Measurements from ENCODE around the gene TEX12. TPM values are rescaled to one million over a fixed set of nuclear protein-coding genes. Genes with fewer than 3 reads are reported as not detected.

Gene TEX12
- total and polyA plus RNA-seq, 2 experiments from 2014 or later: 1.1 TPM; not detected in 1

DNA sequence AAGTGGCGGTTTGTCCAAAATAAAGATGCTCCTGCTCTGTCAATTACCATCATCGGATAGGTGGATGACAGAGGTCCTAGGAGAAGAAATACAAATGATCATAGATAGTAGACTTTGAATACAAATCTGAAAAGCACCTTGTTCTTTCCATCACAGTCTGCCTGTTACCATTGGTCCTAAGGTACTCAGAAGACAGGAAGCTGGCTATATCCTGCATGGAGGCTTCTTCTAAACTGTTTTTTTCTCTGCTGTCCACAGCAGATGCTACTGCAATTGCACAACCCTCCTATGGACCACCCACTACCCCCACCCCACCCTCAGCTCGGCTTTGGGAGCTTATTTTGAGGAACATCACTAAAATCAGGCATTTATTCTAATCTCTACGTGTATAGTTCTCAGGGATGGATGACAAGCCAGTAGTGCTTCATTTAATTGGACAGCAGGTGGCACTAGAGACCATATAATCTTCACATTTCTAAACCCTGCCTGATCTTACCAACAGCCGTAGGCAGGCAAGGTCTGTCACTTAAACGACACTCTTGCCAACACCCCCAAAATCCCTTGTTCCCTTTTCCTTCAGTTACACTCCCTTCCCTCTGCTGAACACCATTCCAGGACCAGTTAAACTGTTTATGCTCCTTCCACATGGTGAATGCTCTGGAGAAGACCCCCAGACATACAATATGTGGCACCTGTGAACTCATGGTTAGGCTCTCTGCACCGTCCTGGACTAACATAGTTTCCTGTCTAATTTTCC, 52.5 kb downstream of the TEX12 start (continued):
- TF ChIP-seq, protein P1, sequence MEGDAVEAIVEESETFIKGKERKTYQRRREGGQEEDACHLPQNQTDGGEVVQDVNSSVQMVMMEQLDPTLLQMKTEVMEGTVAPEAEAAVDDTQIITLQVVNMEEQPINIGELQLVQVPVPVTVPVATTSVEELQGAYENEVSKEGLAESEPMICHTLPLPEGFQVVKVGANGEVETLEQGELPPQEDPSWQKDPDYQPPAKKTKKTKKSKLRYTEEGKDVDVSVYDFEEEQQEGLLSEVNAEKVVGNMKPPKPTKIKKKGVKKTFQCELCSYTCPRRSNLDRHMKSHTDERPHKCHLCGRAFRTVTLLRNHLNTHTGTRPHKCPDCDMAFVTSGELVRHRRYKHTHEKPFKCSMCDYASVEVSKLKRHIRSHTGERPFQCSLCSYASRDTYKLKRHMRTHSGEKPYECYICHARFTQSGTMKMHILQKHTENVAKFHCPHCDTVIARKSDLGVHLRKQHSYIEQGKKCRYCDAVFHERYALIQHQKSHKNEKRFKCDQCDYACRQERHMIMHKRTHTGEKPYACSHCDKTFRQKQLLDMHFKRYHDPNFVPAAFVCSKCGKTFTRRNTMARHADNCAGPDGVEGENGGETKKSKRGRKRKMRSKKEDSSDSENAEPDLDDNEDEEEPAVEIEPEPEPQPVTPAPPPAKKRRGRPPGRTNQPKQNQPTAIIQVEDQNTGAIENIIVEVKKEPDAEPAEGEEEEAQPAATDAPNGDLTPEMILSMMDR (conservative IDR thresholded peaks at IDR 0.05; ENCODE audit: low read depth in 2 of 2): peak; percentile 75 to 84

DNA sequence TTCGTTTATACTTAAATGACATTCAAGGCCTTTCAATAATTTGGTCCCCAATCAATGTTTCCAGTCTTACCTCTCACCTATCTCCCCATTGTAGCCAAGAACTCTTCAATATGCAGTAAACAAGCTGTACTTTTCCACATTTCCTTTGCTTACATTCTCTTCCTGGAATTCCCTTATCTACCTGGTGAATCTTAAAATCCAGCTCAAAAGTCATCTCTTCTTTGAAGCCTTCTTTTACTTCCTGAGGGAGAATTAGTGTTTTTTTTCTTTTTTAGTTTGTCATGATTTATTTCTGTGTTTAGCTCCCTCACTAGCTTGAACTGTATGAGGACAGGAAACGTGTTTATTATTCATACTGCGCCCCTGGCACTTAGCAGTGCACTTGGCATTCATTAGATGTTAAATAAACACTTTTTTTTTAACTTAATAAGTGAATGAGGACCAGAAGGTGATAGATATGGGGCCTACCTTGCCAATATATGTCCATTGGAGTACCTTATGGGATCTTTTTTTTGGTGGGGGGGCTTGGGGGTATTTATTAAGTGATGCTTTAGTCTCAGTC, 54.2 kb downstream of the TEX12 start:
- no peaks in the 10 kb centered on the region for H3K4me1 Mint-ChIP-seq
- Histone ChIP-seq H3K4me2 (no peak overlapping the region), H3K27me3 (ENCODE audit: insufficient read depth) (no peaks in the 10 kb centered on the region; the same call in 1 of the 2 replicates), H3K9me2 (ENCODE audit: insufficient read depth) (no peaks in the 10 kb centered on the region), H2AFZ (no peak overlapping the region), H3K79me2 (replicated peaks; ENCODE audit: insufficient read depth) (no peaks in the 10 kb centered on the region), H3K4me3 (no peak overlapping the region), H3F3A (replicated peaks; ENCODE audit: low read depth) (no peaks in the 10 kb centered on the region), H3K36me3 (ENCODE audit: insufficient read depth) (no peaks in the 10 kb centered on the region), H3K4me1 (ENCODE audit: insufficient read depth) (no peaks in the 10 kb centered on the region), H4K20me1 (replicated peaks; ENCODE audit: insufficient read depth) (no peaks in the 10 kb centered on the region), H3K27ac (ENCODE audit: low read depth) (no peak overlapping the region)
- H3K27me3 Mint-ChIP-seq (ENCODE audit: insufficient read depth, low read depth, poor library complexity): peaks cover 9% of the 10 kb centered on the region
- H3K4me3 Mint-ChIP-seq: no peak overlapping the region
- no peak overlapping the region for H3K27ac Mint-ChIP-seq
- H3K9me3 Mint-ChIP-seq: no peaks in the 10 kb centered on the region
- no peak for DNase-seq (ENCODE audit: low spot score)
- no peaks in the 10 kb centered on the region for H3K36me3 Mint-ChIP-seq (ENCODE audit: low read depth)
- ATAC-seq: no peak
- no peak for TF ChIP-seq ZNF462 (CRISPR knock-in tag; IDR thresholded peaks at IDR 0.05)
- TF ChIP-seq NANOG (IDR thresholded peaks at IDR 0.05; ENCODE audit: borderline replicate concordance): no peak
- TF ChIP-seq STAT1 (IDR thresholded peaks at IDR 0.05; ENCODE audit: unreplicated experiment): no peak
- TF ChIP-seq, protein P1 (conservative IDR thresholded peaks at IDR 0.05; ENCODE audit: low read depth in 2 of 2): no peak
- TF ChIP-seq, protein P2, sequence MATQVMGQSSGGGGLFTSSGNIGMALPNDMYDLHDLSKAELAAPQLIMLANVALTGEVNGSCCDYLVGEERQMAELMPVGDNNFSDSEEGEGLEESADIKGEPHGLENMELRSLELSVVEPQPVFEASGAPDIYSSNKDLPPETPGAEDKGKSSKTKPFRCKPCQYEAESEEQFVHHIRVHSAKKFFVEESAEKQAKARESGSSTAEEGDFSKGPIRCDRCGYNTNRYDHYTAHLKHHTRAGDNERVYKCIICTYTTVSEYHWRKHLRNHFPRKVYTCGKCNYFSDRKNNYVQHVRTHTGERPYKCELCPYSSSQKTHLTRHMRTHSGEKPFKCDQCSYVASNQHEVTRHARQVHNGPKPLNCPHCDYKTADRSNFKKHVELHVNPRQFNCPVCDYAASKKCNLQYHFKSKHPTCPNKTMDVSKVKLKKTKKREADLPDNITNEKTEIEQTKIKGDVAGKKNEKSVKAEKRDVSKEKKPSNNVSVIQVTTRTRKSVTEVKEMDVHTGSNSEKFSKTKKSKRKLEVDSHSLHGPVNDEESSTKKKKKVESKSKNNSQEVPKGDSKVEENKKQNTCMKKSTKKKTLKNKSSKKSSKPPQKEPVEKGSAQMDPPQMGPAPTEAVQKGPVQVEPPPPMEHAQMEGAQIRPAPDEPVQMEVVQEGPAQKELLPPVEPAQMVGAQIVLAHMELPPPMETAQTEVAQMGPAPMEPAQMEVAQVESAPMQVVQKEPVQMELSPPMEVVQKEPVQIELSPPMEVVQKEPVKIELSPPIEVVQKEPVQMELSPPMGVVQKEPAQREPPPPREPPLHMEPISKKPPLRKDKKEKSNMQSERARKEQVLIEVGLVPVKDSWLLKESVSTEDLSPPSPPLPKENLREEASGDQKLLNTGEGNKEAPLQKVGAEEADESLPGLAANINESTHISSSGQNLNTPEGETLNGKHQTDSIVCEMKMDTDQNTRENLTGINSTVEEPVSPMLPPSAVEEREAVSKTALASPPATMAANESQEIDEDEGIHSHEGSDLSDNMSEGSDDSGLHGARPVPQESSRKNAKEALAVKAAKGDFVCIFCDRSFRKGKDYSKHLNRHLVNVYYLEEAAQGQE (IDR thresholded peaks at IDR 0.05; ENCODE audit: unreplicated experiment): no peak
- no peak for TF ChIP-seq EZH2 (IDR thresholded peaks at IDR 0.05; ENCODE audit: low read depth, unreplicated experiment)
- TF ChIP-seq, protein P3, sequence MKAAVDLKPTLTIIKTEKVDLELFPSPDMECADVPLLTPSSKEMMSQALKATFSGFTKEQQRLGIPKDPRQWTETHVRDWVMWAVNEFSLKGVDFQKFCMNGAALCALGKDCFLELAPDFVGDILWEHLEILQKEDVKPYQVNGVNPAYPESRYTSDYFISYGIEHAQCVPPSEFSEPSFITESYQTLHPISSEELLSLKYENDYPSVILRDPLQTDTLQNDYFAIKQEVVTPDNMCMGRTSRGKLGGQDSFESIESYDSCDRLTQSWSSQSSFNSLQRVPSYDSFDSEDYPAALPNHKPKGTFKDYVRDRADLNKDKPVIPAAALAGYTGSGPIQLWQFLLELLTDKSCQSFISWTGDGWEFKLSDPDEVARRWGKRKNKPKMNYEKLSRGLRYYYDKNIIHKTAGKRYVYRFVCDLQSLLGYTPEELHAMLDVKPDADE (IDR thresholded peaks at IDR 0.05): no peak
